ENCODE measurements around the gene MAP4K4. TPM values are rescaled to one million over a fixed set of nuclear protein-coding genes. Genes with fewer than 3 reads are reported as not detected.

MAP4K4 gene
- total RNA-seq, 2 experiments from 2014 or later, result 67.2 to 181 TPM

GRCh38 chr2:101893681-101894381 is 196.3 kb downstream of the MAP4K4 start:
- Histone ChIP-seq H3K9me2 (ENCODE audit: insufficient read depth, low read length) (no peaks in the 10 kb centered on the region), H3K79me2 (ENCODE audit: insufficient read depth, low read depth, low read length) (no peaks in the 10 kb centered on the region), H3K27ac (ENCODE audit: low read depth, low read length, poor library complexity, severe bottlenecking) (no peak overlapping the region), H3K4me2 (ENCODE audit: low read length) (no peak overlapping the region), H3K36me3 (ENCODE audit: insufficient read depth, low read length) (peaks cover 47% of the 10 kb centered on the region), H4K20me1 (ENCODE audit: insufficient read depth, low read length) (no peaks in the 10 kb centered on the region), H2AFZ (ENCODE audit: low read length) (no peak overlapping the region), H3K4me3 (ENCODE audit: low read depth, low read length, poor library complexity, severe bottlenecking) (no peak overlapping the region), H3K9me3 (ENCODE audit: low read length) (no peaks in the 10 kb centered on the region), H3K4me1 (ENCODE audit: insufficient read depth, low read length, poor library complexity, severe bottlenecking) (no peaks in the 10 kb centered on the region)
- no TSS peak for BruUV-seq (replicated peaks)
- intact Hi-C loops (cut with micrococcal nuclease; ENCODE audit: unreplicated experiment), result no loop called here
- no peak for DNase-seq (ENCODE audit: low spot score)
- POLR2A ChIA-PET, result interaction anchor here (0.6 kb wide), 2 partner anchors 42 to 206 kb away, joined by 3 to 5 read pairs; no protein-coding TSS in a partner anchor
- CTCF ChIA-PET (ENCODE audit: unreplicated experiment), result interaction anchor here (1.0 kb wide), 1 partner anchor 10 kb away, joined by 3 read pairs; no protein-coding TSS in a partner anchor
- TF ChIP-seq EZH2phosphoT487 (IDR thresholded peaks at IDR 0.05; ENCODE audit: borderline replicate concordance, low read depth, low read length), result no peak
- TF ChIP-seq CTCF (conservative IDR thresholded peaks at IDR 0.05; ENCODE audit: low read length), result no peak

- ChIA-PET CTCF (ENCODE audit: unreplicated experiment) (interaction anchor here (1.0 kb wide), 1 partner anchor 11 kb away, joined by 3 read pairs; no protein-coding TSS in a partner anchor), POLR2A (interaction anchor here (0.7 to 0.9 kb wide), 5 partner anchors 8 to 613 kb away, joined by 3 to 4 read pairs (median 3); no protein-coding TSS in a partner anchor)
- TF ChIP-seq CTCF (conservative IDR thresholded peaks at IDR 0.05; ENCODE audit: low read length) (no peak), EZH2phosphoT487 (IDR thresholded peaks at IDR 0.05; ENCODE audit: borderline replicate concordance, low read depth, low read length) (no peak)
- intact Hi-C loops (cut with micrococcal nuclease; ENCODE audit: unreplicated experiment), result no loop called here
- H2AFZ ChIP-seq (ENCODE audit: low read length), result no peak overlapping the region
- no peaks in the 10 kb centered on the region for H3K4me1 ChIP-seq (ENCODE audit: insufficient read depth, low read length, poor library complexity, severe bottlenecking)
- H3K27ac ChIP-seq (ENCODE audit: low read depth, low read length, poor library complexity, severe bottlenecking), result no peak overlapping the region
- no peaks in the 10 kb centered on the region for H4K20me1 ChIP-seq (ENCODE audit: insufficient read depth, low read length)
- no peaks in the 10 kb centered on the region for H3K9me2 ChIP-seq (ENCODE audit: insufficient read depth, low read length)
- H3K9me3 ChIP-seq (ENCODE audit: low read length), result no peaks in the 10 kb centered on the region
- H3K4me2 ChIP-seq (ENCODE audit: low read length), result no peak overlapping the region
- no peak overlapping the region for H3K4me3 ChIP-seq (ENCODE audit: low read depth, low read length, poor library complexity, severe bottlenecking)
- peaks cover 35% of the 10 kb centered on the region for H3K36me3 ChIP-seq (ENCODE audit: insufficient read depth, low read length)
- no peak for DNase-seq (ENCODE audit: low spot score)
- no TSS peak for BruUV-seq (replicated peaks)
- H3K79me2 ChIP-seq (ENCODE audit: insufficient read depth, low read depth, low read length), result no peaks in the 10 kb centered on the region
These were observed 197.5 kb downstream of the MAP4K4 start for GRCh38 chr2:101895039-101895438.

- H3K4me1 ChIP-seq (ENCODE audit: insufficient read depth, low read length, poor library complexity, severe bottlenecking), result no peaks in the 10 kb centered on the region
- no peak overlapping the region for H3K4me2 ChIP-seq (ENCODE audit: low read length)
- H3K9me3 ChIP-seq (ENCODE audit: low read length), result no peaks in the 10 kb centered on the region
- H3K36me3 ChIP-seq (ENCODE audit: insufficient read depth, low read length), result peaks cover 29% of the 10 kb centered on the region
- ChIA-PET CTCF (ENCODE audit: unreplicated experiment) (no interaction called here), POLR2A (interaction anchor here (0.7 kb wide), 1 partner anchor 614 kb away, joined by 3 read pairs; no protein-coding TSS in a partner anchor)
- H3K9me2 ChIP-seq (ENCODE audit: insufficient read depth, low read length), result no peaks in the 10 kb centered on the region
- intact Hi-C loops (cut with micrococcal nuclease; ENCODE audit: unreplicated experiment), result no loop called here
- H2AFZ ChIP-seq (ENCODE audit: low read length), result no peak overlapping the region
- H4K20me1 ChIP-seq (ENCODE audit: insufficient read depth, low read length), result no peaks in the 10 kb centered on the region
- H3K4me3 ChIP-seq (ENCODE audit: low read depth, low read length, poor library complexity, severe bottlenecking), result no peak overlapping the region
- H3K27ac ChIP-seq (ENCODE audit: low read depth, low read length, poor library complexity, severe bottlenecking), result no peak overlapping the region
- TF ChIP-seq EZH2phosphoT487 (IDR thresholded peaks at IDR 0.05; ENCODE audit: borderline replicate concordance, low read depth, low read length), result no peak
- no TSS peak for BruUV-seq (replicated peaks)
- H3K79me2 ChIP-seq (ENCODE audit: insufficient read depth, low read depth, low read length), result no peaks in the 10 kb centered on the region
- DNase-seq (ENCODE audit: low spot score), result no peak
These were observed 198.4 kb downstream of the MAP4K4 start for GRCh38 chr2:101895819-101896322.
